K562 (cell line): ENCODE data around the gene TMEM168. TPM values are rescaled to one million over a fixed set of nuclear protein-coding genes. Genes with fewer than 3 reads are reported as not detected.
A peak's percentile ranks its signal among the peaks of the same experiment; 100 is the strongest.

Experiments
- ARNT ChIP-seq, 2 experiments: fragments of 450-650 bp; IDR thresholded peaks; 2 replicates each; pipeline ENCODE4 v1.6.1; 2016; ENCODE audit warnings: mild to moderate bottlenecking in 1 of 2
- ATF6 ChIP-seq: sonication (generic); formaldehyde crosslinking; IDR thresholded peaks from 2 replicates; pipeline ENCODE4 v1.4.0; 2020; ENCODE audit warnings: mild to moderate bottlenecking, missing genetic modification reagents
- CREB1 ChIP-seq, 2 experiments: sonication (generic) in 1 of 2; formaldehyde crosslinking in 1 of 2; IDR thresholded peaks; 2 replicates each; pipeline versions ENCODE4 v1.6.1 to v1.8.0; 2012 to 2022; ENCODE audit warnings: inconsistent platforms in 1 of 2, mild to moderate bottlenecking in 1 of 2, missing genetic modification reagents in 1 of 2, moderate library complexity in 1 of 2
- DPF2 ChIP-seq: fragments of 450-650 bp; IDR thresholded peaks from 2 replicates; pipeline ENCODE4 v1.6.1; 2016
- E2F4 ChIP-seq: sonication (generic); formaldehyde crosslinking; IDR thresholded peaks from 2 replicates; pipeline ENCODE4 v1.8.0; 2022; ENCODE audit warnings: mild to moderate bottlenecking, low read depth, missing genetic modification reagents
- FOS ChIP-seq: IDR thresholded peaks from 3 replicates; pipeline ENCODE4 v1.6.1; 2011; ENCODE audit not compliant: insufficient read length; ENCODE audit errors: extremely low read depth
- KAT2B ChIP-seq: IDR thresholded peaks from one replicate; pipeline ENCODE4 v1.6.1; 2012; ENCODE audit warnings: low read depth, mild to moderate bottlenecking, control low read depth, inconsistent platforms, low read length, moderate library complexity
- KLF16 ChIP-seq: IDR thresholded peaks from 2 replicates; pipeline ENCODE4 v1.6.1; 2016; ENCODE audit warnings: antibody characterized with exemption
- PCBP1 ChIP-seq: fragments of 200-400 bp; formaldehyde crosslinking; IDR thresholded peaks from 2 replicates; pipeline ENCODE4 v1.6.1; 2018; ENCODE audit warnings: mild to moderate bottlenecking, low read depth, low read length; ENCODE audit not compliant: poor library complexity, severe bottlenecking
- PTRF ChIP-seq: fragments of 450-650 bp; IDR thresholded peaks from 2 replicates; pipeline ENCODE4 v1.6.1; 2016; ENCODE audit warnings: mild to moderate bottlenecking, missing genetic modification characterization, missing compliant biosample characterization
- PURB ChIP-seq: sonication (generic); formaldehyde crosslinking; IDR thresholded peaks from 2 replicates; pipeline ENCODE4 v1.9.0; 2021; ENCODE audit warnings: low read depth, mild to moderate bottlenecking, missing genetic modification reagents
- SP2 ChIP-seq: IDR thresholded peaks from 2 replicates; pipeline ENCODE4 v1.6.1; 2011; ENCODE audit warnings: mild to moderate bottlenecking, low read depth, low read length, moderate library complexity; ENCODE audit not compliant: poor library complexity, severe bottlenecking; ENCODE audit errors: extremely low read depth
- TRIM25 ChIP-seq: fragments of 450-650 bp; IDR thresholded peaks from 2 replicates; pipeline ENCODE4 v1.7.0; 2016; ENCODE audit warnings: borderline replicate concordance
- ZKSCAN1 ChIP-seq: fragments of 150-350 bp; IDR thresholded peaks from 2 replicates; pipeline ENCODE4 v1.6.1; 2016; ENCODE audit warnings: low read depth, low read length
- ZNF316 ChIP-seq: fragments of 450-650 bp; IDR thresholded peaks from 2 replicates; pipeline ENCODE4 v1.6.1; 2016
- ZNF592 ChIP-seq: fragments of 450-650 bp; IDR thresholded peaks from 2 replicates; pipeline ENCODE4 v1.6.1; 2017; ENCODE audit warnings: antibody characterized with exemption, mild to moderate bottlenecking
- ZNF655 ChIP-seq: fragments of 250-450 bp; sonication (Bioruptor Pico); IDR thresholded peaks from 2 replicates; pipeline ENCODE4 v1.5.0; 2021
- ZNF696 ChIP-seq: fragments of 250-450 bp; sonication (Bioruptor Pico); conservative IDR thresholded peaks from 2 replicates; pipeline ENCODE4 v1.4.0; 2020; ENCODE audit warnings: mild to moderate bottlenecking, moderate library complexity
- ZNF76 ChIP-seq: fragments of 250-450 bp; sonication (Bioruptor Pico); IDR thresholded peaks from 2 replicates; pipeline ENCODE4 v1.4.0; 2020; ENCODE audit warnings: mild to moderate bottlenecking, moderate library complexity, borderline replicate concordance
- polyA plus RNA-seq, 8 experiments: library from polyadenylated mRNA; depleted of rRNA in 4 of 8; stranded (reverse) in 5 of 8; unstranded in 3 of 8; fragments of >200 nt; fragmentation: Nextera tagmentation in 2 of 8; fragmentation: Illumina TruSeq in 1 of 8; extraction: Ambion mirVana in 2 of 8; extraction: Trizol in 1 of 8; gene quantifications; 2 replicates each; pipeline versions ENCODE4 v1.2.1 to v1.2.3, GENCODE V29; 2011 to 2014; ENCODE audit warnings: inconsistent platforms in 1 of 8, missing spikeins in 1 of 8
- total RNA-seq, 7 experiments: library from RNA; depleted of rRNA in 6 of 7; stranded (reverse); fragments of >200 nt in 6 of 7; fragmentation: Illumina TruSeq in 2 of 7; extraction: Trizol in 2 of 7; gene quantifications; 2 replicates each; pipeline versions ENCODE4 v1.2.1 to v1.2.3, GENCODE V29; 2011 to 2021; ENCODE audit warnings: low replicate concordance in 1 of 7

The TMEM168 gene
- total and polyA plus RNA-seq, 9 of the 15 experiments (the other 6 are each of a cell fraction or from before 2014, with no cell fraction given), result 19.7 to 50.7 (median 25.4) TPM

GRCh38 chr7:112790586-112791003, 402 bp upstream of the TMEM168 start (continued):
- TF ChIP-seq ARNT (IDR thresholded peaks at IDR 0.05) (0 out of 4 replicates have a peak, but pooled peaks of 1 of the 2 experiments have one; percentile 0), ZNF592 (0 out of 2 replicates have a peak, but pooled peaks have one; percentile 66), SP2 (no peak), DPF2 (no peak), PTRF (no peak), KLF16 (no peak), ZNF316 (no peak), KAT2B (no peak), FOS (no peak), PCBP1 (peak; percentile 17), ZNF696 (CRISPR knock-in tag) (no peak), PURB (CRISPR knock-in tag) (no peak), E2F4 (CRISPR knock-in tag) (no peak; the same call in 1 of the 2 replicates), ATF6 (CRISPR knock-in tag) (no peak), ZKSCAN1 (no peak; the same call in 1 of the 2 replicates), CREB1 (IDR thresholded peaks at IDR 0.05) (no peak), CREB1 (CRISPR knock-in tag; IDR thresholded peaks at IDR 0.05) (0 out of 2 replicates have a peak, but pooled peaks have one; percentile 14), ZNF655 (no peak), TRIM25 (no peak), ZNF76 (no peak)
